Measurements from ENCODE around the gene MSH6.

The MSH6 gene

GRCh38 chr2:47808614-47809013 lies 25.7 kb downstream of the MSH6 start:
- no peak overlapping the region for H3K4me3 ChIP-seq (ENCODE audit: low read depth, low read length)
- peaks cover 91% of the 10 kb centered on the region for H3K36me3 ChIP-seq (ENCODE audit: control insufficient read depth, insufficient read depth, low read length)
- H3K9ac ChIP-seq (ENCODE audit: low read length), result no peak overlapping the region
- no peaks in the 10 kb centered on the region for H3K4me1 ChIP-seq (ENCODE audit: control insufficient read depth, insufficient read depth, low read length)
- H3K27me3 ChIP-seq (ENCODE audit: control insufficient read depth, insufficient read depth, low read length), result no peaks in the 10 kb centered on the region
- H3K27ac ChIP-seq (ENCODE audit: low read depth, low read length), result no peak overlapping the region
- H3K9me3 ChIP-seq (ENCODE audit: control insufficient read depth, insufficient read depth, low read depth, low read length), result no peaks in the 10 kb centered on the region

- H3K27me3 ChIP-seq (ENCODE audit: control insufficient read depth, insufficient read depth, low read length), result no peaks in the 10 kb centered on the region
- no peak overlapping the region for H3K27ac ChIP-seq (ENCODE audit: low read depth, low read length)
- H3K36me3 ChIP-seq (ENCODE audit: control insufficient read depth, insufficient read depth, low read length), result peaks cover 89% of the 10 kb centered on the region
- H3K4me3 ChIP-seq (ENCODE audit: low read depth, low read length), result no peak overlapping the region
- H3K9me3 ChIP-seq (ENCODE audit: control insufficient read depth, insufficient read depth, low read depth, low read length), result no peaks in the 10 kb centered on the region
- H3K9ac ChIP-seq (ENCODE audit: low read length), result no peak overlapping the region
- H3K4me1 ChIP-seq (ENCODE audit: control insufficient read depth, insufficient read depth, low read length), result no peaks in the 10 kb centered on the region
Measured at GRCh38 chr2:47809903-47810302, 27.0 kb downstream of the MSH6 start.

GRCh38 chr2:47810850-47811249 lies 27.9 kb downstream of the MSH6 start:
- Histone ChIP-seq H3K27me3 (ENCODE audit: control insufficient read depth, insufficient read depth, low read length) (no peaks in the 10 kb centered on the region), H3K36me3 (ENCODE audit: control insufficient read depth, insufficient read depth, low read length) (peaks cover 91% of the 10 kb centered on the region), H3K4me1 (ENCODE audit: control insufficient read depth, insufficient read depth, low read length) (no peaks in the 10 kb centered on the region), H3K9me3 (ENCODE audit: control insufficient read depth, insufficient read depth, low read depth, low read length) (no peaks in the 10 kb centered on the region), H3K9ac (ENCODE audit: low read length) (no peak overlapping the region), H3K27ac (ENCODE audit: low read depth, low read length) (no peak overlapping the region), H3K4me3 (ENCODE audit: low read depth, low read length) (no peak overlapping the region)

GRCh38 chr2:47811668-47812067 lies 28.7 kb downstream of the MSH6 start:
- H3K36me3 ChIP-seq (ENCODE audit: control insufficient read depth, insufficient read depth, low read length), result peaks cover 91% of the 10 kb centered on the region
- H3K9me3 ChIP-seq (ENCODE audit: control insufficient read depth, insufficient read depth, low read depth, low read length), result no peaks in the 10 kb centered on the region
- no peak overlapping the region for H3K9ac ChIP-seq (ENCODE audit: low read length)
- H3K27me3 ChIP-seq (ENCODE audit: control insufficient read depth, insufficient read depth, low read length), result no peaks in the 10 kb centered on the region
- H3K27ac ChIP-seq (ENCODE audit: low read depth, low read length), result no peak overlapping the region
- H3K4me1 ChIP-seq (ENCODE audit: control insufficient read depth, insufficient read depth, low read length), result no peaks in the 10 kb centered on the region
- H3K4me3 ChIP-seq (ENCODE audit: low read depth, low read length), result no peak overlapping the region

- Histone ChIP-seq H3K27ac (ENCODE audit: low read depth, low read length) (no peak overlapping the region), H3K9ac (ENCODE audit: low read length) (no peak overlapping the region), H3K9me3 (ENCODE audit: control insufficient read depth, insufficient read depth, low read depth, low read length) (no peaks in the 10 kb centered on the region), H3K4me3 (ENCODE audit: low read depth, low read length) (no peak overlapping the region), H3K27me3 (ENCODE audit: control insufficient read depth, insufficient read depth, low read length) (no peaks in the 10 kb centered on the region), H3K4me1 (ENCODE audit: control insufficient read depth, insufficient read depth, low read length) (no peaks in the 10 kb centered on the region), H3K36me3 (ENCODE audit: control insufficient read depth, insufficient read depth, low read length) (peaks cover 91% of the 10 kb centered on the region)
Measured at GRCh38 chr2:47815764-47816163, 32.8 kb downstream of the MSH6 start.

- no peaks in the 10 kb centered on the region for H3K9me3 ChIP-seq (ENCODE audit: control insufficient read depth, insufficient read depth, low read depth, low read length)
- no peaks in the 10 kb centered on the region for H3K27me3 ChIP-seq (ENCODE audit: control insufficient read depth, insufficient read depth, low read length)
- H3K27ac ChIP-seq (ENCODE audit: low read depth, low read length), result no peak overlapping the region
- no peak overlapping the region for H3K9ac ChIP-seq (ENCODE audit: low read length)
- H3K36me3 ChIP-seq (ENCODE audit: control insufficient read depth, insufficient read depth, low read length), result peaks cover 92% of the 10 kb centered on the region
- no peaks in the 10 kb centered on the region for H3K4me1 ChIP-seq (ENCODE audit: control insufficient read depth, insufficient read depth, low read length)
- H3K4me3 ChIP-seq (ENCODE audit: low read depth, low read length), result no peak overlapping the region
Measured at GRCh38 chr2:47818777-47819176, 35.8 kb downstream of the MSH6 start.

GRCh38 chr2:47819834-47820233 lies 36.9 kb downstream of the MSH6 start:
- Histone ChIP-seq H3K4me3 (ENCODE audit: low read depth, low read length) (no peak overlapping the region), H3K9ac (ENCODE audit: low read length) (no peak overlapping the region), H3K36me3 (ENCODE audit: control insufficient read depth, insufficient read depth, low read length) (peaks cover 93% of the 10 kb centered on the region), H3K4me1 (ENCODE audit: control insufficient read depth, insufficient read depth, low read length) (no peaks in the 10 kb centered on the region), H3K9me3 (ENCODE audit: control insufficient read depth, insufficient read depth, low read depth, low read length) (no peaks in the 10 kb centered on the region), H3K27ac (ENCODE audit: low read depth, low read length) (no peak overlapping the region), H3K27me3 (ENCODE audit: control insufficient read depth, insufficient read depth, low read length) (no peaks in the 10 kb centered on the region)

- no peak overlapping the region for H3K9ac ChIP-seq (ENCODE audit: low read length)
- H3K27me3 ChIP-seq (ENCODE audit: control insufficient read depth, insufficient read depth, low read length), result no peaks in the 10 kb centered on the region
- peaks cover 81% of the 10 kb centered on the region for H3K36me3 ChIP-seq (ENCODE audit: control insufficient read depth, insufficient read depth, low read length)
- no peaks in the 10 kb centered on the region for H3K4me1 ChIP-seq (ENCODE audit: control insufficient read depth, insufficient read depth, low read length)
- H3K9me3 ChIP-seq (ENCODE audit: control insufficient read depth, insufficient read depth, low read depth, low read length), result no peaks in the 10 kb centered on the region
- no peak overlapping the region for H3K4me3 ChIP-seq (ENCODE audit: low read depth, low read length)
- H3K27ac ChIP-seq (ENCODE audit: low read depth, low read length), result no peak overlapping the region
Measured at GRCh38 chr2:47822518-47822917, 39.6 kb downstream of the MSH6 start.

GRCh38 chr2:47833516-47833968 lies 50.6 kb downstream of the MSH6 start:
- Histone ChIP-seq H3K27me3 (ENCODE audit: control insufficient read depth, insufficient read depth, low read length) (no peaks in the 10 kb centered on the region), H3K9me3 (ENCODE audit: control insufficient read depth, insufficient read depth, low read depth, low read length) (no peaks in the 10 kb centered on the region), H3K36me3 (ENCODE audit: control insufficient read depth, insufficient read depth, low read length) (peaks cover 84% of the 10 kb centered on the region), H3K9ac (ENCODE audit: low read length) (no peak overlapping the region), H3K4me3 (ENCODE audit: low read depth, low read length) (no peak overlapping the region), H3K4me1 (ENCODE audit: control insufficient read depth, insufficient read depth, low read length) (no peaks in the 10 kb centered on the region), H3K27ac (ENCODE audit: low read depth, low read length) (no peak overlapping the region)

GRCh38 chr2:47838249-47838648 lies 55.3 kb downstream of the MSH6 start:
- Histone ChIP-seq H3K27me3 (ENCODE audit: control insufficient read depth, insufficient read depth, low read length) (no peaks in the 10 kb centered on the region), H3K27ac (ENCODE audit: low read depth, low read length) (no peak overlapping the region), H3K36me3 (ENCODE audit: control insufficient read depth, insufficient read depth, low read length) (peaks cover 54% of the 10 kb centered on the region), H3K4me3 (ENCODE audit: low read depth, low read length) (no peak overlapping the region), H3K9ac (ENCODE audit: low read length) (no peak overlapping the region), H3K9me3 (ENCODE audit: control insufficient read depth, insufficient read depth, low read depth, low read length) (no peaks in the 10 kb centered on the region), H3K4me1 (ENCODE audit: control insufficient read depth, insufficient read depth, low read length) (no peaks in the 10 kb centered on the region)

- no peak overlapping the region for H3K4me3 ChIP-seq (ENCODE audit: low read depth, low read length)
- H3K9me3 ChIP-seq (ENCODE audit: control insufficient read depth, insufficient read depth, low read depth, low read length), result no peaks in the 10 kb centered on the region
- no peak overlapping the region for H3K27ac ChIP-seq (ENCODE audit: low read depth, low read length)
- H3K4me1 ChIP-seq (ENCODE audit: control insufficient read depth, insufficient read depth, low read length), result no peaks in the 10 kb centered on the region
- no peak overlapping the region for H3K9ac ChIP-seq (ENCODE audit: low read length)
- H3K36me3 ChIP-seq (ENCODE audit: control insufficient read depth, insufficient read depth, low read length), result peaks cover 50% of the 10 kb centered on the region
- no peaks in the 10 kb centered on the region for H3K27me3 ChIP-seq (ENCODE audit: control insufficient read depth, insufficient read depth, low read length)
Measured at GRCh38 chr2:47838686-47839085, 55.7 kb downstream of the MSH6 start.

GRCh38 chr2:47842846-47843245 lies 59.9 kb downstream of the MSH6 start:
- Histone ChIP-seq H3K9me3 (ENCODE audit: control insufficient read depth, insufficient read depth, low read depth, low read length) (no peaks in the 10 kb centered on the region), H3K4me1 (ENCODE audit: control insufficient read depth, insufficient read depth, low read length) (no peaks in the 10 kb centered on the region), H3K4me3 (ENCODE audit: low read depth, low read length) (no peak overlapping the region), H3K27me3 (ENCODE audit: control insufficient read depth, insufficient read depth, low read length) (no peaks in the 10 kb centered on the region), H3K27ac (ENCODE audit: low read depth, low read length) (no peak overlapping the region), H3K36me3 (ENCODE audit: control insufficient read depth, insufficient read depth, low read length) (peaks cover 13% of the 10 kb centered on the region), H3K9ac (ENCODE audit: low read length) (no peak overlapping the region)

All from HUES6 (cell line).